ENCODE measurements around the gene SBF2. TPM values are rescaled to one million over a fixed set of nuclear protein-coding genes. Genes with fewer than 3 reads are reported as not detected.

SBF2 gene
- total and polyA plus RNA-seq, 2 of the 13 experiments (the other 11 are each of a cell fraction or from before 2014, with no cell fraction given) = 24.0 to 45.8 TPM

DNA sequence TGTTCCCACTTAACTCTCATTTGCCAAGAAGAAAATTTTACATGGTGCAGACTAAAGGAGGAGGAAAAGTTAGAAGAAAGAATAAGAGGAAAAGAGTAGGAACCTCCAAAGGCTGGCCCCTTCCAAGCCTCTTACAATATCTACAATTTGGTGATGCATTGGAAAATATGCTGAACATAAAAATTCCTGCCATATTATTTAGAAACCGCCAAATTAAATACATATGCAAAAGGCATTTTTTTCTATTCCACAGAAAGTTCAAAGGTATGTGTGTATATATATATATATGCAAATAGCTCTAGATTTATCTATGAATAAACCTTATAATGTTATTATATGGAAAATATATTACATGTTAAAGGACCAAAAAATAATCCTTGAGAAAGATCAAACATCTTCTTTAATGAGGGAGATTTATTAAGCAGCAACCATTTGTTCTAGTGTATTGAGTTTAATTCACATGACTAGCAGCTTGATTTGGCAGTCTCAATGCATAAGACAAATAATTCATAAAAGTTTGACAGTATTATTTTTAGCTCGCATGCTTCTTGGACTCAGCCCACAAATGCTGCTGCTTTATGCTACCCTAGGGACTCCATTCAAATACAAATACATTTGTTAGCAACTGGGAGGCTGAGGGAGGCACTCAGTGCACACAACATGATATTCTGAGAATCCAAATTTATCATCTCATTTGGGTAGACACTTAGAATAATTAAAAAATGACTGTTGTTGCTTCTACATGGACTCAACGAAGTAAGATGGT lies 184.9 kb downstream of the SBF2 start:
- no peak for FAIRE-seq
- CTCF ChIA-PET (ENCODE audit: low intra/inter-chr PET ratio, low total read pairs) = no interaction called here
- WGBS (ENCODE audit: low lambda C conversion rate) = 95% methylated on average over 3 of the region's 3 CpGs

More for the DNA sequence above, 184.9 kb downstream of the SBF2 start:
- intact Hi-C loops (cut with micrococcal nuclease; ENCODE audit: unreplicated experiment) (no loop called here), in situ Hi-C loops (cut with HindIII; ENCODE audit: extremely low pct_ligation_motif_present, low pct_unique_long_range_greater_than_20kb) (no loop called here)
- no peak for DNase-seq (ENCODE audit: low spot score)
- H3K4me3 ChIP-seq (replicated peaks in 1 of 3; ENCODE audit: insufficient read depth in 1 of 3, low read depth in 2 of 3, low read length in 3 of 3) = no peak overlapping the region
- H3K9me3 ChIP-seq (ENCODE audit: low read length) = no peaks in the 10 kb centered on the region
- H3K4me1 ChIP-seq (ENCODE audit: insufficient read depth, low read length) = no peaks in the 10 kb centered on the region
- no peaks in the 10 kb centered on the region for H3K36me3 ChIP-seq (replicated peaks in 1 of 2; ENCODE audit: control insufficient read depth in 1 of 2, insufficient read depth in 2 of 2, low read length in 2 of 2)
- TF ChIP-seq ATF3 (CRISPR knock-in tag; IDR thresholded peaks at IDR 0.05) = no peak
- TF ChIP-seq ZFP1 (CRISPR knock-in tag; IDR thresholded peaks at IDR 0.05) = no peak
- no peak for TF ChIP-seq CENPX (CRISPR knock-in tag; IDR thresholded peaks at IDR 0.05)
- no peak for TF ChIP-seq CC2D1A (CRISPR knock-in tag; IDR thresholded peaks at IDR 0.05)
- TF ChIP-seq NCOA5 (CRISPR knock-in tag; IDR thresholded peaks at IDR 0.05) = no peak
- TF ChIP-seq ESRRA (CRISPR knock-in tag; IDR thresholded peaks at IDR 0.05; ENCODE audit: low read depth) = no peak
- TF ChIP-seq PRMT3 (CRISPR knock-in tag; IDR thresholded peaks at IDR 0.05; ENCODE audit: borderline replicate concordance, low read depth) = no peak
- no peak for TF ChIP-seq DMTF1 (CRISPR knock-in tag; IDR thresholded peaks at IDR 0.05)
- TF ChIP-seq SNAPC2 (CRISPR knock-in tag; IDR thresholded peaks at IDR 0.05) = no peak
- BruUV-seq (replicated peaks) = no TSS peak
- H3K27ac ChIP-seq (ENCODE audit: extremely low read length, insufficient read depth, low read length) = no peak overlapping the region
- no peaks in the 10 kb centered on the region for H3K79me2 ChIP-seq (ENCODE audit: insufficient read depth, low read length)
- no peak overlapping the region for H2AFZ ChIP-seq (ENCODE audit: low read length)
- no peak overlapping the region for H3K4me2 ChIP-seq (ENCODE audit: low read depth, low read length)
- POLR2A ChIA-PET = no interaction called here
- H3K9ac ChIP-seq (ENCODE audit: insufficient read depth, low read depth, low read length) = no peak overlapping the region
- no peaks in the 10 kb centered on the region for H3K27me3 ChIP-seq (ENCODE audit: control insufficient read depth in 1 of 2, insufficient read depth in 2 of 2, low read length in 2 of 2)
- ATAC-seq = no peak
- H4K20me1 ChIP-seq (ENCODE audit: insufficient read depth, low read length) = 0 out of 2 replicates have a peak, but pooled peaks cover 2% of the 10 kb centered on the region
